GM19351 (cell line): ENCODE results near the gene RNF115.
A peak's percentile ranks its signal among the peaks of the same experiment; 100 is the strongest.
"Not testable (repeated sequence)": the region's sequence is repeated elsewhere in the genome, so short reads cannot be mapped to it uniquely, and the experiment has no call there.

ENCODE experiments used
- ATAC-seq: cut with Tn5 transposase; IDR thresholded peaks from one replicate; pipeline ENCODE4 v1.9.1; 2021; ENCODE audit warnings: mild to moderate bottlenecking, moderate library complexity; ENCODE audit not compliant: unreplicated experiment

RNF115 gene

DNA sequence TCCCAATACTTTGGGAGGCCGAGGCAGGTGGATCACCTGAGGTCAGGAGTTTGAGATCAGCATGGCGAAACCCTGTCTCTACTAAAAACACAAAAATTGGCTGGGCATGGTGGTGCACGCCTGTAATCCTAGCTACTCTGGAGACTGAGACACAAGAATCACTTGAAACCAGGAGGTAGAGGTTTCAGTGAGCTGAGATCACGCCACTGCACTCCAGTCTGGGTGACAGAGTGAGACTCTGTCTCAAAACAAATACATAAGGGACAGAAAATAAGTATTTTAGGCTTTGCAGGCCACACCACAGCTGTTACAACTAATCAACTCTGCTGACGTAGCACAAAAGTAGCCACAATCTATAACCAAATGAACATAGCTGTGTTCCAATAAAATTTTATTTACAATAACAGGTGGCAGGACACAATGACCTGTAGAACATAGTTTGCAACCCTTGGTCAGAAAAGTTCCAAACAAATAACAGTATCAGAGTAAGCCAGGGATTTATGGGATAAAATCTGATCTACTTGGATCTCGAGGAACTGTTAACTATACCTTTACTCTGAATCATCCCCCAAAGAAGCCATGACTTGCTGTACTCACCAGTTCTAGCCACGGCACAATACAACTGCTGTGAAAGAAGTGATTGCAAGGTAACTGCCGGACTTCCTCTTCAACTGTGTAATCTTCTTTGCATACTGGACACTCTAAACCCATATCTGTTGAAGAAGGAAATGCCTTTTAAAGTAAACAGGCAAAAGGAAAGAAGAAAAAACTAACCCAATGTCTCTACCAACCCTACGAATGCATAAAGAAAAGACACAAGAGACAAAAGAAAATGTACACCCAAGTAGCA is 76.3 kb downstream of the RNF115 start:
- no peak for ATAC-seq

- ATAC-seq, result no peak
Observed at GRCh38 chr1:145740269-145740668, 83.6 kb downstream of the RNF115 start.

GRCh38 chr1:145736191-145736590 is 87.7 kb downstream of the RNF115 start:
- no peak for ATAC-seq

DNA sequence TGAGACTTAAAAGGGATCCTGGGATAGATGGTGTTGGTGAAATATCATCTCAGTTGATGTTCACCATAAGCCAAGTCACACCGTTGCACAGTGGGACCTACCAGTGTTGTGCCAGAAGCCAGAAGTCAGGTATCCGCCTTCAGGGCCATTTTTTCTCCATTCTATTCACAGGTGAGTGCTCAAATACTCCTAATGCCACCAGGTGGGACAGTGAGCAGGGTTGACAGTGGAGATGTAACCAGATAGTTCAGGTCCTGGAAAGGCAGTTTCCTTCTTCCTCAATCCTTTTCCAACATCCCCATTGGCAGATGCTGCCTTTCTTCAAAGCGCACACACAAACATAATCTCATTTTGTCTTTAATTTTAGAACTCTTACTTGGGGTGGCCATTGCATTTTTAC is 93.0 kb downstream of the RNF115 start:
- no peak for ATAC-seq

GRCh38 chr1:145730467-145730866 is 93.4 kb downstream of the RNF115 start:
- no peak for ATAC-seq

- ATAC-seq, result no peak
Observed at GRCh38 chr1:145729666-145730436, 94.0 kb downstream of the RNF115 start.

- no peak for ATAC-seq
Observed at GRCh38 chr1:145729196-145729595, 94.7 kb downstream of the RNF115 start.

- not testable (repeated sequence) for ATAC-seq
Observed at GRCh38 chr1:145726193-145726592, 97.7 kb downstream of the RNF115 start.

DNA sequence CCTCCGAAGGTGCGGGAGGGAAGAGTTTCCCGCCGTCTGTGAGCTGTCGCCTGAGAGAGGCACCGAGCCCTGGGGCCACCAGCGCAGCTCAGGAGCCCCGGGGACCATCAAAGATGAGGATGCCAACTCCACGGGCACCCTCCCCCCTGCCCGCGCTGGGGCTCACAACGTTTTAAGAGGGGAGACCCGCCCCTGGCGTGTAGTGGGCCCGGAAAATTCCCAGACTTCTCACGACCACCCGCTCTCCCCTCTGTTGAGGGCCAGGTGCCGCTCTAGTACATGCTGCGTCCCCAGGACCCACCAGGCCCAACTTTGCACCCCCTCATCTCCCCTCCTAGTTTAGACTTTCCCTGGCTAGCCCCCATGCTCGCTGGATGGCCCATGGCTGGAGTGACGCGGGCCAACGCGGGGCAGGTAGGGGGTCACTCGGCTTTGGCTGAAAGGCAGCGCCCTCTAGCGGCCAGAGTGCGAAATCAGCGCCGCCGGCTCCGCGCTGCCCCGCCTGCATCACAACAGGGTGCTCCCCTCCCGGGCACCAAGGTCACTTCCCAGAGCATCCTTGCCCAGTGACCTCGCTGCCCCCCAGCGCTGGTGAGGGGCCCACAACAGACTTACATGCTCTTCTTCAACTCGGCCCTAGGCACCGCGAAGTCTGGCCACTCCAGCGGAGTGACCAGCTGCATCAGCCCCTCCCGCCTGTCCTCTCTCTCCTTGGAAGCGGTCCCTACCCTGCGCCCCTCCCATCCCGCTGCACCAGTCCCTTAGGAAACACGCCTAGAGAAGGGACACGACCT is 102.8 kb downstream of the RNF115 start:
- peak; percentile 71 for ATAC-seq

DNA sequence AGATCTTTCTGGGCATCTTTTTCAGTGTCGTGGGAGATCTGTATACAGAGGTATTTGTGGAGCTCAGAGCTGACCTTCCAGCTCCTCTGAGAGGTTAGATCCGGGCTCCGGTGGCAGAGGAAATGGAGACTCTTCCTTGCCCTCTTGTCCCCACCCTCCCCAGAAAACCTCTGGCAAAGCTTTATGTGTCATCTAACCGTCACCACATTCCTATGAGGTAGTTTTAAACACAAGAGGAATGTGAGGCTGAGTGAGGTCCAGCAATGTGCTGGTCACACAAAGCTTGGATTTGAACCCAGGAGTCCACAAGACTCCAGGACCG is 103.4 kb downstream of the RNF115 start:
- no peak for ATAC-seq

- ATAC-seq, result peak; percentile 61
Observed at GRCh38 chr1:145719230-145720079, 104.4 kb downstream of the RNF115 start, which contains the start of gene CD160. TSS of gene CD160 (plus strand) at chr1:145719499. CDS start at chr1:145728328, 8,829 bp downstream.

GRCh38 chr1:145718465-145718864 is 105.4 kb downstream of the RNF115 start:
- not testable (repeated sequence) for ATAC-seq

- ATAC-seq, result no peak
Observed at GRCh38 chr1:145717833-145718232, 106.1 kb downstream of the RNF115 start.

GRCh38 chr1:145716641-145717345 is 107.1 kb downstream of the RNF115 start:
- ATAC-seq, result no peak

DNA sequence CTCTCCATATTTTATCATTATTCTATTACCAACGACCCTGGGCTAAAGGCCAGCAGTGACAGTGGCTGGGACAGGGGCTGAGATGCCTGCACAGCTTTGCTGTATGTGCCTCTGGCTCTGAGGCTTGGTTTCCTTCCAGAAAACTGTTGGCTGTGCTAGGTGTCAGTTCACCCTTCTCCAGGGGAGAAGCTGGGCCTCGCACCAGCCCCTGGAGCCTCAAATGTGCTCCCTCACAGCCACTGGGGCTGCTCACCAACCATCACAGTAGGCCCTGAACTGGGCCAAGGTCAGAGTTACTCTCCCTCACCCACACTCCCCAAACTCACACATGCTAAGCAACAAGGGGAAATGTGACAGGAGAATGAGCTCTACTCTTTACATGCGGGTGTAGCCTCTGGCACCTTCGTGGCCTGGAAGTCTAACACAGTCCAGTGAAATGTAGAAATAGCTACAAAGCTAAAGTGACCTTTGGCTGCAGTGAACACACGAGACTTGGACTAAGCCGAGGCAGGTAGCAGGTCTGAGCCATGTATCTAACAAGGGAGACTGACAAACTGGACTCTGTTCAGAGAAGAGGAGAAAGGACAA is 109.3 kb downstream of the RNF115 start:
- no peak for ATAC-seq

- ATAC-seq, result no peak
Observed at GRCh38 chr1:145711213-145711651, 112.7 kb downstream of the RNF115 start.

GRCh38 chr1:145710291-145711027 is 113.4 kb downstream of the RNF115 start:
- ATAC-seq, result no peak

DNA sequence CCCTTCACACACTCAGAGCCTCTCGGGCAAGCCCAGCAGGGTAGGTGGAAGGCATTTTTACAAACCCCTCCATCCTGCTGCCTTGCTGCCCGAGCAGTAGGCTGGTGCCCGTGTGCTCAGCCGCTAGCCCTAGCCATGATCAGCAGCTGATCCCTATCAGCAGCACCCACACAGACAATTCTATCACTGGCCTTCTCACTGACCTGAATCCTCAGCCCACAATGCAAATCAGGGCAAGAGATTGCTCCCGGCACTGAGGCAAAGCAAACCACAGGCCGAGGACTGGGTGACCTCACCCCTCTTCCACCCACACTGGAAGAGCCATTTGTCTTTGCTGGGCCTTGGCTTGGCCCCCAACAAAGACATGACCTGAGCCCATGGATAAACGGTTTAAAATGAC is 115.8 kb downstream of the RNF115 start:
- ATAC-seq, result peak; percentile 73
